AG04449 (cell line): Measurements from ENCODE around the gene TUT1.

ENCODE experiments used
- CTCF ChIA-PET: fragments of 350-600 bp; formaldehyde crosslinking; extraction: SDS; loops from one replicate; lab custom pipeline; 2021; ENCODE audit warnings: antibody characterized with exemption; lab: Yijun Ruan, JAX
- POLR2A ChIA-PET: fragments of 400-600, 350-600 bp; formaldehyde crosslinking; extraction: SDS; loops from one replicate; lab custom pipeline; 2020; ENCODE audit warnings: antibody characterized with exemption, inconsistent platforms; lab: Yijun Ruan, JAX
- DNase-seq: peaks from one replicate; pipeline ENCODE4 v3.0.0-alpha.2; 2010; ENCODE audit warnings: low read depth, low spot score
- H3K4me3 ChIP-seq: 2 replicates; pipeline ENCODE4 v1.5.1; 2011; ENCODE audit warnings: low read depth, mild to moderate bottlenecking, control low read depth, low read length
- CTCF ChIP-seq: IDR thresholded peaks from one replicate; pipeline ENCODE4 v1.5.1; 2011; ENCODE audit warnings: mild to moderate bottlenecking, moderate library complexity, low read length, control low read depth, inconsistent platforms; ENCODE audit not compliant: insufficient read depth; ENCODE audit errors: missing control alignments

Gene TUT1

GRCh38 chr11:62591448-62592145, at the start of gene TUT1:
TUT1 (minus strand) TSS chr11:62591523; CDS start chr11:62591485, 38 bp downstream.
- DNase-seq: peak; percentile 97
- POLR2A ChIA-PET: interaction anchor here (0.6 to 3.1 kb wide), 38 partner anchors 9 to 290 kb away, joined by 3 to 65 read pairs (median 5); partner anchors contain the start of genes AHNAK, B3GAT3, C11orf98 and CSKMT
- CTCF ChIA-PET: interaction anchor here (0.7 to 6.8 kb wide), 25 partner anchors 10 to 271 kb away, joined by 3 to 95 read pairs (median 4); partner anchors contain the start of genes B3GAT3, C11orf98, CSKMT and EEF1G
- H3K4me3 ChIP-seq: peak within 1 kb of the TSS; percentile 77
- TF ChIP-seq CTCF: no peak

GRCh38 chr11:62632492-62632891, 41.2 kb upstream of the TUT1 start:
- ChIA-PET CTCF (interaction anchor here (0.9 to 1.2 kb wide), 2 partner anchors 9 to 10 kb away, joined by 3 to 5 read pairs; no protein-coding TSS in a partner anchor), POLR2A (interaction anchor here (0.5 to 0.7 kb wide), 2 partner anchors 20 kb away, joined by 3 read pairs; partner anchors contain the start of gene INTS5)
- DNase-seq: no peak
- TF ChIP-seq CTCF: no peak
- no peak overlapping the region for H3K4me3 ChIP-seq

GRCh38 chr11:62627713-62628112, 36.4 kb upstream of the TUT1 start:
- ChIA-PET CTCF (interaction anchor here (1.0 to 1.5 kb wide), 2 partner anchors 17 to 34 kb away, joined by 3 to 4 read pairs; no protein-coding TSS in a partner anchor), POLR2A (interaction anchor here (1.0 kb wide), 1 partner anchor 36 kb away, joined by 3 read pairs; the partner anchor contains the start of gene TUT1)
- TF ChIP-seq CTCF: no peak
- no peak overlapping the region for H3K4me3 ChIP-seq
- no peak for DNase-seq

GRCh38 chr11:62622476-62623089, 31.3 kb upstream of the TUT1 start:
- CTCF ChIA-PET: interaction anchor here (1.0 to 6.2 kb wide), 6 partner anchors 9 to 31 kb away, joined by 3 to 49 read pairs (median 5); partner anchors contain the start of genes EML3, ROM1 and TUT1
- POLR2A ChIA-PET: interaction anchor here (0.7 to 2.5 kb wide), 12 partner anchors 10 to 85 kb away, joined by 3 to 16 read pairs (median 6); partner anchors contain the start of genes AHNAK, BSCL2, C11orf98 and CSKMT
- no peak for TF ChIP-seq CTCF
- no peak for DNase-seq
- peak overlapping the region; percentile 39; the same call in 1 of the 2 replicates for H3K4me3 ChIP-seq

- TF ChIP-seq CTCF: peak; percentile 24
- CTCF ChIA-PET: interaction anchor here (0.9 to 6.2 kb wide), 14 partner anchors 8 to 227 kb away, joined by 3 to 49 read pairs (median 5); partner anchors contain the start of genes EML3, ROM1 and TUT1
- peak within 1 kb of the TSS; percentile 83 for H3K4me3 ChIP-seq
- DNase-seq: peak; percentile 82
- POLR2A ChIA-PET: interaction anchor here (1.0 to 2.5 kb wide), 15 partner anchors 8 to 86 kb away, joined by 3 to 16 read pairs (median 6); partner anchors contain the start of genes AHNAK, BSCL2, C11orf98 and CSKMT
Observed at GRCh38 chr11:62621567-62622470, 30.5 kb upstream of the TUT1 start, which contains the start of gene B3GAT3. B3GAT3 (minus strand) TSS chr11:62621986; CDS start chr11:62621947, 39 bp downstream.
